ENCODE measurements around the gene ARSD. TPM values are rescaled to one million over a fixed set of nuclear protein-coding genes. Genes with fewer than 3 reads are reported as not detected.
A peak's percentile ranks its signal among the peaks of the same experiment; 100 is the strongest.

Gene ARSD
- total and polyA plus RNA-seq, 2 of the 13 experiments (the other 11 are each of a cell fraction or from before 2014, with no cell fraction given), result 4.8 to 6.8 TPM

DNA sequence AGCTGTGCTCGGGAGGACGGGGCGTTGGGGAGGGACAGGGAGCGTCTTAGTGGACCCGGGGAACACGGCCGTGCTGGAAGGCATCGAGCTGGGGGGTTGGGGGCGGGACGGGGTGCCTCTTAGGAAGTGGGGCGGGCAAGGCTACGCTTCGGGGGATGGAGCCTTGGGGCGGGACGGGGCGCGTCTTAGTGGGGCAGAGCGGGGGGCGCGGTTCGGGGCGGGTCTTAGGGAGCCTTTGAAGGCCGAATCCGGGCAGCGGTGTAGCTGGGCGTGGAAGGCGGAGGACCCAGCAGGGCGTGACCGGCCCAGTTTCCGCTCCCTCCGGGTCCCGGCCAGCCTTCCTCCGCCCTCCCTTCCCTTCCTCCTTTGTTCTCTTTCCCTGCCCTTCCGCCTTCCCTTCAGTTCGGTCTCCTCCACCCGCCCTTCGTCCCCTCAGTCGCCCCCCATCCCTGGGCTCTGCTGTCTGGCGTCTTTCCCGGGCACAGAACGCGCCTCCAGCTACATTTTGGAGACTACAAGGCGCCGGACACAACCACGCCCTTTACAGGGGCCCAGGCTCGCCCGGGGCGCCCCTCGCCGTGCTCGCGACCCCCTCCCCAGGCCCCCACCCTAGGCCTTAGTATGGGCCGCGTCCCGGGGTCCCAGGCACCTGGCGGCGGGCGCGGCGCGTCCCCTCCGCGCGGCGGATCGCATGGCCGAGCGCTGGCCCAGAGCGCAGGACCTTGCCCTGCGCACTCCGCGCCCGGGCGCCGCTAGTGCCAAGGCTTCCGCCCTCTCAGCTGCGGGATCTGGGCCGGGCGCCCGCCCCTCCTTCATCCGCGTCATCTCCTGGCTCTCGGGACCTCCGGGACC is at the start of gene ARSD (continued):
- TF ChIP-seq SOX6 (IDR thresholded peaks at IDR 0.05) (no peak), SOX6 (CRISPR knock-in tag; IDR thresholded peaks at IDR 0.05) (0 out of 2 replicates have a peak, but pooled peaks have one; percentile 17), MIER3 (CRISPR knock-in tag; IDR thresholded peaks at IDR 0.05; ENCODE audit: borderline replicate concordance) (no peak), ZNF326 (CRISPR knock-in tag; IDR thresholded peaks at IDR 0.05; ENCODE audit: borderline replicate concordance) (no peak), ZNF782 (CRISPR knock-in tag; IDR thresholded peaks at IDR 0.05; ENCODE audit: borderline replicate concordance) (no peak), FOSL2 (CRISPR knock-in tag; IDR thresholded peaks at IDR 0.05) (no peak), RBFOX2 (IDR thresholded peaks at IDR 0.05; ENCODE audit: low read depth, low read length) (peak; percentile 97), ZNF776 (CRISPR knock-in tag; IDR thresholded peaks at IDR 0.05) (no peak), ZFY (CRISPR knock-in tag; IDR thresholded peaks at IDR 0.05) (peak; percentile 66), GABPB1 (CRISPR knock-in tag; IDR thresholded peaks at IDR 0.05) (peak; percentile 70; the same call in 1 of the 2 replicates), ZNF446 (CRISPR knock-in tag; IDR thresholded peaks at IDR 0.05) (0 out of 2 replicates have a peak, but pooled peaks have one; percentile 61), CBFB (CRISPR knock-in tag; IDR thresholded peaks at IDR 0.05) (no peak), ARID2 (CRISPR knock-in tag; IDR thresholded peaks at IDR 0.05; ENCODE audit: borderline replicate concordance) (no peak), MTF2 (CRISPR knock-in tag; IDR thresholded peaks at IDR 0.05; ENCODE audit: borderline replicate concordance) (no peak), CTCF (CRISPR knock-in tag; IDR thresholded peaks at IDR 0.05) (no peak), KAT7 (CRISPR knock-in tag; IDR thresholded peaks at IDR 0.05; ENCODE audit: borderline replicate concordance) (0 out of 2 replicates have a peak, but pooled peaks have one; percentile 38), HMG20A (CRISPR knock-in tag; IDR thresholded peaks at IDR 0.05; ENCODE audit: borderline replicate concordance) (no peak), ZNF567 (CRISPR knock-in tag; IDR thresholded peaks at IDR 0.05; ENCODE audit: borderline replicate concordance) (no peak), ELF4 (CRISPR knock-in tag; IDR thresholded peaks at IDR 0.05; ENCODE audit: borderline replicate concordance) (no peak), ZNF251 (CRISPR knock-in tag; IDR thresholded peaks at IDR 0.05) (no peak), KLF12 (CRISPR knock-in tag; IDR thresholded peaks at IDR 0.05; ENCODE audit: borderline replicate concordance) (peak; percentile 65; the same call in 1 of the 2 replicates)
- TF ChIP-seq, protein P1, sequence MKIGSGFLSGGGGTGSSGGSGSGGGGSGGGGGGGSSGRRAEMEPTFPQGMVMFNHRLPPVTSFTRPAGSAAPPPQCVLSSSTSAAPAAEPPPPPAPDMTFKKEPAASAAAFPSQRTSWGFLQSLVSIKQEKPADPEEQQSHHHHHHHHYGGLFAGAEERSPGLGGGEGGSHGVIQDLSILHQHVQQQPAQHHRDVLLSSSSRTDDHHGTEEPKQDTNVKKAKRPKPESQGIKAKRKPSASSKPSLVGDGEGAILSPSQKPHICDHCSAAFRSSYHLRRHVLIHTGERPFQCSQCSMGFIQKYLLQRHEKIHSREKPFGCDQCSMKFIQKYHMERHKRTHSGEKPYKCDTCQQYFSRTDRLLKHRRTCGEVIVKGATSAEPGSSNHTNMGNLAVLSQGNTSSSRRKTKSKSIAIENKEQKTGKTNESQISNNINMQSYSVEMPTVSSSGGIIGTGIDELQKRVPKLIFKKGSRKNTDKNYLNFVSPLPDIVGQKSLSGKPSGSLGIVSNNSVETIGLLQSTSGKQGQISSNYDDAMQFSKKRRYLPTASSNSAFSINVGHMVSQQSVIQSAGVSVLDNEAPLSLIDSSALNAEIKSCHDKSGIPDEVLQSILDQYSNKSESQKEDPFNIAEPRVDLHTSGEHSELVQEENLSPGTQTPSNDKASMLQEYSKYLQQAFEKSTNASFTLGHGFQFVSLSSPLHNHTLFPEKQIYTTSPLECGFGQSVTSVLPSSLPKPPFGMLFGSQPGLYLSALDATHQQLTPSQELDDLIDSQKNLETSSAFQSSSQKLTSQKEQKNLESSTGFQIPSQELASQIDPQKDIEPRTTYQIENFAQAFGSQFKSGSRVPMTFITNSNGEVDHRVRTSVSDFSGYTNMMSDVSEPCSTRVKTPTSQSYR (CRISPR knock-in tag; IDR thresholded peaks at IDR 0.05; ENCODE audit: borderline replicate concordance), result no peak
- TF ChIP-seq, protein P2, sequence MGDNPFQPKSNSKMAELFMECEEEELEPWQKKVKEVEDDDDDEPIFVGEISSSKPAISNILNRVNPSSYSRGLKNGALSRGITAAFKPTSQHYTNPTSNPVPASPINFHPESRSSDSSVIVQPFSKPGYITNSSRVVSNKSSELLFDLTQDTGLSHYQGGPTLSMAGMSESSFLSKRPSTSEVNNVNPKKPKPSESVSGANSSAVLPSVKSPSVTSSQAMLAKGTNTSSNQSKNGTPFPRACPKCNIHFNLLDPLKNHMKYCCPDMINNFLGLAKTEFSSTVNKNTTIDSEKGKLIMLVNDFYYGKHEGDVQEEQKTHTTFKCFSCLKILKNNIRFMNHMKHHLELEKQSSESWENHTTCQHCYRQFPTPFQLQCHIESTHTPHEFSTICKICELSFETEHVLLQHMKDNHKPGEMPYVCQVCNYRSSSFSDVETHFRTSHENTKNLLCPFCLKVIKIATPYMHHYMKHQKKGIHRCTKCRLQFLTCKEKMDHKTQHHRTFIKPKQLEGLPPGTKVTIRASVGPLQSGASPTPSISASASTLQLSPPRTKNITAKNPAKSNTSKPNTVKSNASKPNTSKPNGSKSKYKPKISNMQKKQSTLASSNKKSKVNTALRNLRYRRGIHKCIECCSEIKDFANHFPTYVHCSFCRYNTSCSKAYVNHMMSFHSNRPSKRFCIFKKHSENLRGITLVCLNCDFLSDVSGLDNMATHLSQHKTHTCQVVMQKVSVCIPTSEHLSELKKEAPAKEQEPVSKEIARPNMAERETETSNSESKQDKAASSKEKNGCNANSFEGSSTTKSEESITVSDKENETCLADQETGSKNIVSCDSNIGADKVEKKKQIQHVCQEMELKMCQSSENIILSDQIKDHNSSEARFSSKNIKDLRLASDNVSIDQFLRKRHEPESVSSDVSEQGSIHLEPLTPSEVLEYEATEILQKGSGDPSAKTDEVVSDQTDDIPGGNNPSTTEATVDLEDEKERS (CRISPR knock-in tag; IDR thresholded peaks at IDR 0.05), result no peak
